Right atrium auricular region (tissue), 2 donors: Measurements from ENCODE around the gene WAS. TPM values are rescaled to one million over a fixed set of nuclear protein-coding genes. Genes with fewer than 3 reads are reported as not detected.
"Not testable (repeated sequence)": the region's sequence is repeated elsewhere in the genome, so short reads cannot be mapped to it uniquely, and the experiment has no call there.

Experiments
- DNase-seq: peaks from one replicate; pipeline ENCODE4 v3.0.0-alpha.2; 2019; ENCODE audit warnings: low spot score
- H3K27ac ChIP-seq, 2 donors: fragments of 200-600 bp; sonication (generic); 1 replicate in 1 of 2; 2 replicates in 1 of 2; pipeline ENCODE4 v1.5.1; 2016 to 2019
- H3K27me3 ChIP-seq, 2 donors: fragments of 200-600 bp; sonication (generic); one replicate each; pipeline versions ENCODE4 v1.5.1 to v1.6.0; 2017 to 2019
- H3K36me3 ChIP-seq: fragments of 200-600 bp; sonication (generic); one replicate; pipeline ENCODE4 v1.5.1; 2016
- H3K4me1 ChIP-seq, 2 donors: fragments of 200-600 bp; sonication (generic); one replicate each; pipeline versions ENCODE4 v1.5.1 to v1.6.0; 2017 to 2019
- H3K4me3 ChIP-seq, 2 donors: fragments of 200-600 bp; sonication (generic); 1 replicate in 1 of 2; 2 replicates in 1 of 2; pipeline ENCODE4 v1.5.1; 2017 to 2019; ENCODE audit warnings: mild to moderate bottlenecking in 1 of 2, moderate library complexity in 1 of 2
- H3K9me3 ChIP-seq, 2 donors: fragments of 200-600 bp; sonication (generic); one replicate each; pipeline ENCODE4 v1.5.1; 2019
- CTCF ChIP-seq, 2 donors: fragments of 200-600 bp; sonication (generic); IDR thresholded peaks; one replicate each; pipeline ENCODE4 v1.5.1; 2019; ENCODE audit warnings: antibody characterized with exemption in 2 of 2
- total RNA-seq, 2 donors: library from RNA; depleted of rRNA; stranded (reverse); fragments of >200 nt; gene quantifications; one replicate each; pipeline ENCODE4 v1.1.0, GENCODE V29; 2016

Gene WAS
- total RNA-seq, 2 donors from 2014 or later = 3.0 to 4.5 TPM

- no peaks in the 10 kb centered on the region for H3K9me3 ChIP-seq
- DNase-seq = no peak
- H3K36me3 ChIP-seq = no peaks in the 10 kb centered on the region
- no peaks in the 10 kb centered on the region for H3K4me1 ChIP-seq
- H3K4me3 ChIP-seq = no peak overlapping the region
- TF ChIP-seq CTCF (IDR thresholded peaks at IDR 0.05) = no peak
- H3K27me3 ChIP-seq = no peaks in the 10 kb centered on the region
- H3K27ac ChIP-seq = no peak overlapping the region
These were observed 20.4 kb upstream of the WAS start for GRCh38 chrX:48663241-48663640.

GRCh38 chrX:48664156-48664555 lies 19.4 kb upstream of the WAS start:
- no peaks in the 10 kb centered on the region for H3K9me3 ChIP-seq
- no peak overlapping the region for H3K27ac ChIP-seq
- DNase-seq = no peak
- H3K36me3 ChIP-seq = no peaks in the 10 kb centered on the region
- H3K27me3 ChIP-seq = no peaks in the 10 kb centered on the region
- no peak for TF ChIP-seq CTCF (IDR thresholded peaks at IDR 0.05)
- no peak overlapping the region for H3K4me3 ChIP-seq
- no peaks in the 10 kb centered on the region for H3K4me1 ChIP-seq

- Histone ChIP-seq H3K27me3 (no peaks in the 10 kb centered on the region), H3K36me3 (no peaks in the 10 kb centered on the region), H3K27ac (no peak overlapping the region), H3K9me3 (no peaks in the 10 kb centered on the region), H3K4me3 (no peak overlapping the region), H3K4me1 (no peaks in the 10 kb centered on the region)
- TF ChIP-seq CTCF (IDR thresholded peaks at IDR 0.05) = no peak
- DNase-seq = no peak
These were observed 17.6 kb upstream of the WAS start for GRCh38 chrX:48665991-48666390.

GRCh38 chrX:48666649-48667048 lies 16.9 kb upstream of the WAS start:
- TF ChIP-seq CTCF (IDR thresholded peaks at IDR 0.05) = no peak
- Histone ChIP-seq H3K27me3 (no peaks in the 10 kb centered on the region), H3K9me3 (no peaks in the 10 kb centered on the region), H3K36me3 (no peaks in the 10 kb centered on the region), H3K27ac (no peak overlapping the region), H3K4me3 (no peak overlapping the region), H3K4me1 (no peaks in the 10 kb centered on the region)
- no peak for DNase-seq

GRCh38 chrX:48667509-48667908 lies 16.1 kb upstream of the WAS start:
- DNase-seq = no peak
- Histone ChIP-seq H3K4me3 (no peak overlapping the region), H3K27ac (no peak overlapping the region), H3K27me3 (no peaks in the 10 kb centered on the region), H3K9me3 (no peaks in the 10 kb centered on the region), H3K36me3 (no peaks in the 10 kb centered on the region), H3K4me1 (no peaks in the 10 kb centered on the region)
- no peak for TF ChIP-seq CTCF (IDR thresholded peaks at IDR 0.05)

- H3K9me3 ChIP-seq, H3K36me3 ChIP-seq, H3K4me3 ChIP-seq, H3K4me1 ChIP-seq, DNase-seq, H3K27me3 ChIP-seq, H3K27ac ChIP-seq: not testable (repeated sequence)
These were observed 15.4 kb upstream of the WAS start for GRCh38 chrX:48668187-48668586.
